Mononuclear cell (primary cell): Measurements from ENCODE around the gene ATP6V0D1. TPM values are rescaled to one million over a fixed set of nuclear protein-coding genes. Genes with fewer than 3 reads are reported as not detected.
"Not testable (repeated sequence)": the region's sequence is repeated elsewhere in the genome, so short reads cannot be mapped to it uniquely, and the experiment has no call there.

Source experiments
- H3K27me3 ChIP-seq: 2 replicates; pipeline ENCODE4 v1.6.0; 2011; ENCODE audit warnings: low read length, control low read depth; ENCODE audit not compliant: insufficient read depth
- H3K4me1 ChIP-seq: 2 replicates; pipeline ENCODE4 v1.5.1; 2011; ENCODE audit warnings: mild to moderate bottlenecking, low read length, control low read depth; ENCODE audit not compliant: insufficient read depth
- H3K4me3 ChIP-seq: 2 replicates; pipeline ENCODE4 v1.5.1; 2011; ENCODE audit warnings: mild to moderate bottlenecking, low read length, moderate library complexity
- H3K9me3 ChIP-seq: 2 replicates; pipeline ENCODE4 v1.5.1; 2011; ENCODE audit warnings: low read depth, mild to moderate bottlenecking, control low read depth, low read length
- total RNA-seq: library from RNA; depleted of rRNA; stranded (reverse); fragments of >200 nt; gene quantifications from one replicate; pipeline ENCODE4 v1.2.3, GENCODE V29; 2012

Gene ATP6V0D1
- total RNA-seq, 1 donor = 113 TPM

DNA sequence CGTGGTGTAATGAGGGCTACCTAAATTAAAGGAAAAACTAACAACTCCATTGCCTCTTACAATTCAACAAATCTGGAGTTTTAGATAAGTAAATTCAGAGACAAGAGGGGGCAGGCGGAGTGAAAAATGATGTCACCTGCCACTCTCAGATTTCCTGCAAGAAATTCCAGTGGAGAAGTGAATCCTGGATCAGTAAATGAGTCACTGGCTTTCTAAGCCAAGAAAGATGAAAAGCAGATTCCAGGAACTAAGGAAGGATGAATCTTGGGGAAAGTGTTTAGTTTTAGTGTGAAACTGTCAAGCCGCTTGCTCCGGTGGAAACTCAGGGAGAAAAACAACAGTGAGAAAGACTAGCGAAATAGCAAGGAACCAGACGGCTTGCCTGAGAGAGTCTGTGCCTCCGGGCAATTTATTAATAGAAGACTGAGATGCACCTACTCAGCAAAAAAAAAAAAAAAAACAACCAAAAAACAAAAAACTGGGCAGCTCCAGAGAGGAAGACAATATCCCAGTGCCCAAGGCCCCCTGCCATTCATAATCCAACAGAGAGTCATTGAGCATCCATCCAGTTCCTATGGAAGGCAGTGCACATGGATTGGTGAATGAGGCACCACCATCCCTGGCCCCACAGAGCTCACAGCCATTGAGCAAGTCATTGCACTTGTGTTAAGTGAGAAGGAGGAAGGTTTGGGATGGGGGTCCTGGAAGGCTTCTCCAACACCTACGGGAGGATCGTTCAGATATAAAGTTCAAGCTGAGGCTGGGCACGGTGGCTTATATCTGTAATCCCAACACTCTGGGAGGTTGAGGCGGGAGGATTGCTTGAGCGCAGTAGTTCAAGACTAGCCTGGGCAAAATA is 35.6 kb upstream of the ATP6V0D1 start:
- H3K4me3 ChIP-seq = no peak overlapping the region
- H3K4me1 ChIP-seq = peaks cover 67% of the 10 kb centered on the region
- H3K9me3 ChIP-seq = no peaks in the 10 kb centered on the region
- H3K27me3 ChIP-seq = no peaks in the 10 kb centered on the region

DNA sequence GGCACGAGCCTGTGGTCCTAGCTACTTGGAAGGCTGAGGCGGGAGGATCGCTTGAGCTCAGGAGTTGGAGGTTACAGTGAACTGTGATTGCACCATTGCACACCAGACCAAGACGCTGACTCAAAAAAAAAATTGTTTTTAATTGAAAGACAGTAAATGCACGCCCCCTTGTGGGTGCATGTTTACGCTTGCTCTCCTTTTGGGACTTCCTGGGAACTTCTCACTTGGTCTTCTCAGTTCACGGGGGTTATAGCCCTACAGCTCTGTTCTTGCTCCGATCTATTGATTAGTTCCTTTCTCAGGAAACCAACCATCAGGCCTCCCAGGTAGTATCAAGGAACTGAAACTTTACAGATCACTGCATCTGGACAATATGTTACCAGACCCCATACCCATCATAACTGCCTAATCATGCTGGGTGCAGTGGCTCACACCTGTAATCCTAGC is 33.4 kb upstream of the ATP6V0D1 start:
- no peak overlapping the region for H3K4me3 ChIP-seq
- no peaks in the 10 kb centered on the region for H3K27me3 ChIP-seq
- H3K9me3 ChIP-seq = no peaks in the 10 kb centered on the region
- peaks cover 56% of the 10 kb centered on the region for H3K4me1 ChIP-seq

DNA sequence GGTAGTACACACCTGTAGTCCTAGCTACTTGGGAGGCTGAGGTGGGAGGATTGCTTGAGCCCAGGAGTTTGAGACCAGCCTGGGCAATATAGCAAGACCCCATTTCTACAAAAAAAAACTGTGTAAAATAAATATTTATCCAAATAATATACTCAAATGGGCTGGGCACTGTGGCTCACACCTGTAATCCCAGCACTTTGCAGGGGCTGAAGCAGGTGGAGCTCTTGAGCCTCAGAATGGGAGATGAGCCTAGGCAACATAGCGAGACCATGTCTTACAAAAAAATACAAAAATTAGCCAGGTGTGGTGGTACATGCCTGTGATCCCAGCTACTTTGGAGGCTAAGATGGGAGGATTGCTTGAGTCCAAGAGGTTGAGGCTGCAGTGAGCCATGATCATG is 32.9 kb upstream of the ATP6V0D1 start:
- H3K4me1 ChIP-seq = peaks cover 53% of the 10 kb centered on the region
- not testable (repeated sequence) for H3K9me3 ChIP-seq, H3K27me3 ChIP-seq, H3K4me3 ChIP-seq

DNA sequence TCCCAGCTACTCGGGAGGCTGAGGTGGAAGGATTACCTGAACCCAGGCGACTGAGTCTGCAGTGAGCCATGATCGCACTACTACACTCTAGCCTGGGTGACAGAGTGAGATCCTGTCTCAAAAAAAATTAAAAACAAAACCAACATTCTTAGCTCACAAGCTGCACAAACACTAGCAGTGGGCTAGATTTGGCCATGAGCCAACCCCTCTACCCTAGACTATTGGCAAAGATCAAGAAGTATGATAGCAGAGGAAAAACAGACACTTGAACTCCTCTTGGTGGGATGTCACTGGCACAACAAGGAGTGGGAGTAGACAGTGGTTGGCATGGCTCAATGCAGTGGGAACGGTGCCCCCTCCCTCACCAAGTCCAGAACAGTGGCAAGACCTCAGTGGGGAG is 28.1 kb upstream of the ATP6V0D1 start:
- no peaks in the 10 kb centered on the region for H3K27me3 ChIP-seq
- H3K4me1 ChIP-seq = peaks cover 55% of the 10 kb centered on the region
- no peak overlapping the region for H3K4me3 ChIP-seq
- H3K9me3 ChIP-seq = no peaks in the 10 kb centered on the region

DNA sequence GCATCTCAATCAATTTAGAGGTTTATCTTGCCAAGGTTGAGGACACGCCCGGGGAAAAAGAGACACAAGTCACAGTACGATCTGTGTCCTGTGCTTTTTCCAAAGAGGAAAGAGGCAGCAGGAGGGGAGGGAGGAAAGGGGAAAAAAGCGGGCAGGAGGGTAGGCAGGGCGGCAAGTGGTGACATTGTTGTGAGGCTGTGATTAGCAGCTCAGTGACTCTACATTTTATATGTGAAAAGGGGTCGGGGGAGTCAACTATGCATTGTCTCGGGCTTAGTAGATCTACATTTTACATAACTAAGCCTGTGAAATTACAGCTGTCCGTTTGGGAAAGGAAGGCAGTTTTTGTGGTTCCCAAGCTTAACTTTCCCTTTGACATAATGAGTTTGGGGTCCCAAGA is 25.5 kb upstream of the ATP6V0D1 start:
- H3K9me3 ChIP-seq = no peaks in the 10 kb centered on the region
- H3K4me1 ChIP-seq = peaks cover 56% of the 10 kb centered on the region
- H3K4me3 ChIP-seq = no peak overlapping the region
- H3K27me3 ChIP-seq = no peaks in the 10 kb centered on the region

DNA sequence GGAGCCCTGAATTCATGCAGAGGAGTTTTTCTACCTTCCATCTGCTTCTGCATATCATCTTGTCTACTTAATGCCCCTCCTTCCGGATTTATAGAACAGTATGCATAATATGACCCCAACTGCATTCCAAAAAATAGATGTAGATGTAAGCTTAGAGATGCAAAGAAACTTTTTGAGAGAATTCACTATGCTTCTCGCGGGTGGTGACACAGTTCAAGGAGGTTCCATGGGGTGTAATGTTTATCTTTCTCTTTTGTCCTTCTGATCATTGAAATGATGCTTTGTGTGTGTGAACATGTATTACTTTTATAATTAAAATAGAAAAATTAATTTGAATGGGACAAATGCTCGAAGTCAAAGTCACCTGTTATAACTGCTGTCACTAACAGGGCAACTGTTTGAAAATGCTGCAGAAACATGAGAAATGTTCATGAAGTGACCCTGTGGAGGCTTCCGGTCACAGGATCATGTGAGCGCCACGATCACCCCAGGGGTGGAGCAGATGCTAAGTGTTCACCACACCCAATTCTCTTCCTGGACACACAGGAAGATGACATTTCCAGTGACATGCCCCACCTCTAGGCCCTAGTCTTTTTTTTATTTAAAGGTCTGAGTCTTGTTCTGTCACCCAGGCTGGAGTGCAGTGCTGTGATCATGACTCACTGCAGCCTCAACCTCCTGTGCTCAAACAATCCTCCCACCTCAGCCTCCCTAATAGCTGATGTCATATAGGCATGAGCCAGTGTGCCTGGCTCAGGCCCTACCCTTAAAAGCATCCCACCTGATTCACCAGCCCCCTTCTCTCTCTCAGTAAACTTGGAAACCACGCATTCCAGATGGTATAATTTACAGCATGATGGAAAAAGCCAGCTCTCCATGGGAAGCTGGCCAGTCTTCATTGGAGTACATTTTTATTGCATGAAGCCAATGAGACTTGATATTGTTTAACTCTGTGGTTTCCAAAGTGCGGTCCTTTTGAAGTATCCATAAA is 23.4 kb upstream of the ATP6V0D1 start:
- Histone ChIP-seq H3K27me3 (no peaks in the 10 kb centered on the region), H3K4me3 (no peak overlapping the region), H3K4me1 (peaks cover 56% of the 10 kb centered on the region), H3K9me3 (no peaks in the 10 kb centered on the region)

DNA sequence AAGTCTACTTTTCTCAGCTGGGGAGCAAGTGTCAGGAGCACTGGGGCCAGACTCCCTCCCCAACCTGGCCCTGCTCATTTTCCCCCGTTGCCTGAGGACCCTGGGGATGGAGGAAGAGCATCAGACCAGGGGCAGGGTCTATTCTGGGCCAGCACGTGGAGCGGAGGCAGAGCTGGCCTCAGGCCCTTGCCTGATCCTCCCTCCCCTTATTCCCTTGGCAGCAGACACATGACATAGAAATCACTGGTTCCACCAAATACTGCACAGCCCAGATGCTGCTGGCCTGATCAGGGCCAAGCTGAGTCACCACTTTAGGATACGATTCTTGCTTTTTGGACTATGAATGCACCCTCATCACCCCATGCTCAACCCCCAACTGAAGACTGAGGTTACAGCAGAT is 18.1 kb upstream of the ATP6V0D1 start:
- peaks cover 21% of the 10 kb centered on the region for H3K4me1 ChIP-seq
- no peaks in the 10 kb centered on the region for H3K9me3 ChIP-seq
- no peak overlapping the region for H3K4me3 ChIP-seq
- H3K27me3 ChIP-seq = no peaks in the 10 kb centered on the region

DNA sequence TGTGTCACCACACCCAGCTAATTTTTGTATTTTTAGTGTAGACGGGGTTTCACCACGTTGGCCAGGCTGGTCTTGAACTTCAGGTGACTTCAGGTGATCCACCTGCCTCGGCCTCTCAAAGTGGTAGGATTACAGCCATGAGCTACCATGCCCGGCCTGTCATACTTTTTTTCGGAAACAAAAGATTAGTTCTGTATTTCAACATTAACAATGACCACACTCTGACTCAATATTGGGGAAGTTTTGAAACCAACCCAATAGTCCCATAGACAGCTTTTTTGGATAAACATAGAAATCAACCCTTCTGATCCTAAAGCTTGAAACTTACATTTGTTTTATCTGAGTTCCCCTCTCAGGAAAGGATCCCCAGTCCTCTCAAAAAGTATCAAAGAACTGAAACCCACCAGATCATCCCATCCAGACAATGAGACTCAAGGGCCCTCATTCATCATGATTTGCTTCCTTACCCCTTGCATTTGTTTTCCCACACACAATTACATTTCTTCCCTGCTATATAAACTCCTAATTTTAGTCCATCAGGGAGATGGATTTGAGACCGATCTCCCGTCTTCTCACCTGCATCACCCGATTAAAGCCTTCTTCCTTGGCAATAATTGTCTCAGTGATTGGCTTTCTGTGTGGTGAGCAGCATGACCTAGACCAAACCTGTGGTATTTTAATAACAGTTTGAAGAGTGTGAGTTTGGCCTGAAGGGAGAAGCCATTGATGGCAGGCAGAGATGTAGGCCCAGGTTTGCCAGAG is 9.6 kb upstream of the ATP6V0D1 start:
- no peaks in the 10 kb centered on the region for H3K9me3 ChIP-seq
- no peak overlapping the region for H3K4me3 ChIP-seq
- peaks cover 94% of the 10 kb centered on the region for H3K4me1 ChIP-seq
- no peaks in the 10 kb centered on the region for H3K27me3 ChIP-seq

DNA sequence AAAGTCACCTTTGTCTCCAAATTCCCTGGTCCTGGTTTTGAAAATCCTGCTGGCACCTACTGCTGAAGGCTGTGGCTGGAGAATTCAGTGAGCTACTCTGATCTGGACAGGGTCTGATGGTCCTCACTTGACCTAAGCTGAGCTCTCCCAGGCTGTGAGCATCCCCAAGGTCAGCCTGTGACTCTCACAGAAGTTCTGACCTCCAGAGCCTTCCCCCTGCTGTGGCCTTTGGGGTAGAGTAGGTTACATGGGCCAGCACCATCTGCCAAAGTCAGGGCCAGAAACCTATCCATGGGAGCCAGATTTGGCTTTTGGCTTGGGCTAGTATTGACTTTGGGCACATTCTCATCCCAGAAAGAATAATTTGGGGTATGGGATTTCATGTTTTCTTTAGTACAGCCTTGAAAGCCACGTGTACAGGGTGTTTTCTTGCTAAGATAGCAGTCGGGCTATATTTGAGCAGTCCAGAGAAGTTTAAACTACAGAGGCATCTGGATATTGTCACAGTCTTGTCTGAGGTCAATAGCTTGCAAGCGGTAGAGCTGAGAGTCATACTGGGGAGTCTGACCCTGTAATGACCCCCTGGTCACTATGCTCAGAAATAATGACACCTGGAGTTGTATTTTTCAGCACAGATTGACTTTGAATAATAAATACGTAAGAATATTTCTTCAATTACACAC is 8.6 kb upstream of the ATP6V0D1 start:
- Histone ChIP-seq H3K9me3 (no peaks in the 10 kb centered on the region), H3K27me3 (no peaks in the 10 kb centered on the region), H3K4me3 (no peak overlapping the region), H3K4me1 (peaks cover 99% of the 10 kb centered on the region)

DNA sequence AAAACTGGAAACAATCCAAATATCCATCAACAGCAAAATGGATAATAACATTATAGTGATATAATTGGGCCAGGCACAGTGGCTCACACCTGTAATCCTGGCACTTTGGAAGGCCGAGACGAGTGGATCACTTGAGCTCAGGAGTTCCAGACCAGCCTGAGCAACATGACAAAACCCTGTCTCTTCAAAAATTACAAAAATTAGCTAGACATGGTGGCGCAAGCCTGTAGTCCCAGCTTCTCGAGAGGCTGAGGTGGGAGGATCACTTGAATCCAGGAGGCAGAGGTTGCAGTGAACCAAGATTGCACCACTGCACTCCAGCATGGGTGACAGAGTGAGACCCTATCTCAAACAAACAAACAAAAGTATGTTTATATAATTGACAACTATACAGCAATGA is 6.6 kb upstream of the ATP6V0D1 start:
- not testable (repeated sequence) for H3K4me3 ChIP-seq, H3K27me3 ChIP-seq, H3K9me3 ChIP-seq
- peaks cover 99% of the 10 kb centered on the region for H3K4me1 ChIP-seq

DNA sequence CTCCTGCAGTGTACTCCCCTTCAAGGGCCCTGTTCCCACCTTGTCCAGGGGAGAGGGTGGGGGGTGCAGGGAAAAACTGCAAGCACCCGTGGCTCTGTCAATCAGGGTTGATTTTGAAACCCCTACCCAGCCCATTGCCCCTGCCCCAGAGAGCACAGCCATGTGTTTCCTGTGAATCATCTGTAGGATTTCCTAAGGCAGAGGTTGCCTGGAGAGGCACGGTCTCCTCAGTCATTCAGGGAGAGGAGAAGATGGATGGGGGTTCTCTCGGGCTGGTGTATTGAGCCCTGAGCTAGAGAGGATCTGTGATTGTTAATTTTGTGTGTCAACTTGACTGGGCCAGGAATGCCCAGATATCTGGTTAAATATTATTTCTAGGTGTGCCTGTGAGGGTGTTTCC is 5.8 kb upstream of the ATP6V0D1 start:
- Histone ChIP-seq H3K4me1 (peaks cover 99% of the 10 kb centered on the region), H3K4me3 (no peak overlapping the region)

DNA sequence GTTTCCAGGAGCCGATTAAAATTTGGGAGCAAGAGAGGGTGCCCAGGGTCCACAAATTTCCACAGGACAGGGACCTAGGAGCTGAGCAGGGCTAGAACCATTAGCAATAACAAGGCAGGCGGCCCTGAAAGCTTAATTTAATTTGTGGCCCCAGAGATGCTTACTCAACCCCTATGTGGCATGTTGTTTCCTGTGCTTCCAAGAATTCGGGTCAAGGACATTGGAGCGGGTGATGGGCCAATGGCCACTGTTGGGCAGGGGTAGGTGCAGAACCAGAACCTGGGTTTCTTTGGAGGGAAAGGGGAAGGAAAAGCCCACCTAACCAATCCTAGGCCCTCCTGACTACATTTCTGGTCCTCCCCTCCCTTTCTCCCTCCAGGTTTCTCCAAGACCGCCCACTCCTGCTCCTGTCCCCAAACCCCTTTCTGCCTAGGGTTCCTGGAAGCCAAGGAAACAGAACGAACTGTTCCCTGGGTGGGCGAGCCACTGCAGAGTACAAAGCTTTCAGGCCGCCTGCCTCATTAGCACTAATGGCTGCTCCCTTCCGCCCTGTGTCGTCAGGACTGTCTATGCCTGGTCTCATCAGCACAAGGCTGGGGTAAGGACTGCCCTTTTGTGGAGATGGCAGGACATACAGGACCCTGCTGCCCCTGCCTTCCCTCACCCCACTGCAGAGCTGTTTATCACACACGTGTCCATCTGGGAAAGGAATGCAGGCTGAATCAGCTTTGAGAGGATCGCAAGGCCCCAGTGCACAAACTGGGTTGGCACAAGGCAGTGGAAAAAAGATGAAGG is 3.0 kb upstream of the ATP6V0D1 start:
- Histone ChIP-seq H3K27me3 (no peaks in the 10 kb centered on the region), H3K4me3 (no peak overlapping the region), H3K9me3 (no peaks in the 10 kb centered on the region), H3K4me1 (peaks cover 87% of the 10 kb centered on the region)

More for the DNA sequence above, 5.8 kb upstream of the ATP6V0D1 start:
- no peaks in the 10 kb centered on the region for H3K27me3 ChIP-seq
- no peaks in the 10 kb centered on the region for H3K9me3 ChIP-seq

DNA sequence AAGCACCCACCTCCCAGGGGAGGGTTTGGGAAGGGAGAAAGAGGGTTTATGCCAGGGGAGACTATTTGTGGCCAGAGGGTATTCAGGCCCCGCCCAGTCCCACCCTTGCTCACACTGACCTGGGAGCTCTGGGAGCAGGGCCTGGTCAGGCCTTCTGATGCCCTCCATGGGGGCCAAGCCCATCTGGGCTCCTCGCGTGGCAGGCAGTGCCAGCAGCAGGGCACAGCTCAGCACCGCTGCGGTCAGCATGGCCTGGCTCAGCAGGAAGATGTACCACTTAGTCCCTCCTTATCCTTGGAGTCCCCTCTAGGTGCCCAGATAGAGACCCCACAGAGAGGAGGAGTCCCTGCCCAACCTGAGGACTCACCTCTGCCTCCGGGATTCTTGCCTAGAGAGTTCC is 2.2 kb upstream of the ATP6V0D1 start, which contains the start of gene AGRP:
Gene AGRP (minus strand): TSS at position 398 of the 400 bp plus-strand sequence. CDS start 149 bp downstream, at position 249.
- H3K4me1 ChIP-seq = peaks cover 86% of the 10 kb centered on the region

More for the DNA sequence above, 2.2 kb upstream of the ATP6V0D1 start, which contains the start of gene AGRP:
- no peaks in the 10 kb centered on the region for H3K27me3 ChIP-seq
- peak within 1 kb of the TSS; percentile 99 for H3K4me3 ChIP-seq
- no peaks in the 10 kb centered on the region for H3K9me3 ChIP-seq
